GM21786 (cell line): ENCODE results near the gene KLHL7.
"Not testable (repeated sequence)": the region's sequence is repeated elsewhere in the genome, so short reads cannot be mapped to it uniquely, and the experiment has no call there.

ENCODE experiments used
- ATAC-seq: cut with Tn5 transposase; IDR thresholded peaks from one replicate; pipeline ENCODE4 v1.9.1; 2021; ENCODE audit not compliant: unreplicated experiment

The KLHL7 gene

DNA sequence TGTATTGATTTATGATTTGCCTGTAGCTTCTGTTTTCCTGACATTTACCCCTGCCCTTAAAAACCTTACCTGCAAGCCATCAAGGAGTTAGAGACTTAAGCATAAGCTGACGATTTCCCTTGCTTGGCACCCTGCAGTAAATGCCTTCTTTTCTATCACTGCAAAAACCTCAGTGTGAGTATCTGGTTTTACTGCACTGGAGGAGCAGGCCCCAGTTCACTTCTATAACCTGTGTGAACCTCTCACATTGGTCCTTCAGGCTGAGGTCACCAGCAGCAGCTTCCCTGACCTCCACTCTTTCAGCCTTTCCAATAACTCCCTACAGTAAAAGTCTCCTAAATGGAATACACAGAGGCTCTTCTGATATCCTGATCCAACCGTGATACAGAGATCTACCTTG, 106.8 kb downstream of the KLHL7 start:
- ATAC-seq: no peak

DNA sequence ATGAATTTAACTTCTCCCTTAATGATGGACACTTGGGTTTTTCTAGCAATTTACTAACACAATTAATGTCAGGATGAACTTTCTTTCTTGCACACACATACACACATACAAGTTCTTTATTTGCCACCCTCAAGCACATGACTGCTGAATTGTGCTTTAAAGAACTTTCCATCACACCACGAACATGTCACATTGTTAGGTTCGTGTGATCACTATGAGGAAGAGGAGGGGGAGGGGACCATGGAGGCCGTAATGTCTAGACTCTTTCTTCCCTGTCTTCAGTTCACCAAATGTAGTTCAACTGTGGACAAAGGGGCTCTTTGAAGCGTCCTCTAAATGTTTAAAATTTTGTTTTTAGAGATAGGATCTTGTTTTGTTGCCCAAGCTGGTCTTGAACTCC, 107.3 kb downstream of the KLHL7 start:
- ATAC-seq: no peak

DNA sequence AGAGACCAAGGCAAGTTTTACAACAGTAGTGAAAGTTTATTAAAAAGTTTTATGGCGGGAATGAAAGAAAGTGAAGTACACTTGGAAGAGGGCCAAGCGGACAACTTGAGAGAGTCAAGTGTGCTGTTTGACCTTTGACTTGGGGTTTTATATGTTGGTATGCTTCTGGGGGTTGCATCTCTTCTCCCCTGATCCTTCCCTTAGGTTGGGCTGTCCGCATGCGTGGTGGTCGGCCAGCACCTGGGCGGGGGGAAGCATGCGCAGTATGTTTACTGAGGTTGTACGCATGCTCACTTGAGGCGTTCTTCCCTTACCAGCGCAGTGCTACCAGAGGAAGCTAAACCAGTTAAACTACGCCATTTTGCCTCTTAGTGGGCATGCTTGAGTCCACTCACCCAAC, 108.2 kb downstream of the KLHL7 start:
- ATAC-seq: no peak

DNA sequence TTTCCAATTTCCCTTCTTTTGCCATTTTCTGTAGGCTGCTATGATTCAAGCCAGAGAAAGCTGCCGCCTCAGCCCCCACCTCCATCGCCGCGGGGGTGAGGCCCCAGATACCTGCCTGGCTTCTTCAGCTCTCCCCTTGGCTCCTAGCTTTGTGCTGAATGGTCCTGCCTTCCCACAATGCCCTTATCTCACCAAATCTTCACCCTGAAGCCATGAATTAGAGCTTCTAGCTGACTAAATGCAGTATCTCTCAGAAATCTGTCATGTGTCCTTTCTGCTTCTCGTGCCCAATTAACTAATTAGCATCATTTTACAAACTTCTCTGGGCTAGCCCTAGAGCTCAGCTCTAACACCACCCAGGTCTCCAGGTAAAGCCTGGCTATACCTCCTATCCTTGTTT, 108.8 kb downstream of the KLHL7 start:
- ATAC-seq: no peak

DNA sequence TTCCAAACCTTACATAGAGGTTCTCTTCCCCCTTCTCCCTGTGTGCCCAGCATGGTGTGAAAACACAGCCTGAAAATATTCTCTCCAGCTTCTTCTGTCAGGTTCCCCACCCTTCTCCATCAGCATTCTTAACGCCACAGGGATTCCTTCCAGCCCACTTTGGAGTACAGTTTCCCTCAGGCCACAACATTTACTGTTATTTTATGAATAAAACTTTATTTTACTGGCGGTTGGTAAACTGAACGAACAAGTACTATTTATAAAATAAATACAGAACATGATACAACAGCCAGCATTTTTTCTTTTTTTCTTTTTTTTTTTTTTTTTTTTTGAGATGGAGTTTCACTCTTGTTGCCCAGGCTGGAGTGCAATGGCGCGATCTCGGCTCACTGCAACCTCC, 109.4 kb downstream of the KLHL7 start:
- ATAC-seq: no peak

DNA sequence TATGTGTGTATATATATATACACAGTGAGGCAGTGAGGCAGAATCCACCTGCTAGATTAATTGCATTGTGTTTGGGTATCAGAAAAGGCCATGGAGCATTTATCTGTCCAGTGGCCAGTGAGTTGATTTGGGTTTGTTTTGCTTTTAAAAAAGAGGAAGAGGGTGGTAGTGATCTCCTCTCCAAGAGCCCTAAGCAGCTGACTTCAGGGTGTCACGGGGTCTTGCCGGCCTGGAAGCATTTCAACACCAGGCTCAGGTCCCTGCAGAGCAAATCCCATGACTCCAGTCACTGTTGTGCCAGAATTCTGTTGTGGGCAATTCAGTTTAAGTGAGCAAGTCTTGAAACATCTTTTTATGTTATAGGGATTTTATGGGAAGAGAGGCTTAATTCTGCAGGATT, 110.4 kb downstream of the KLHL7 start:
- no peak for ATAC-seq

DNA sequence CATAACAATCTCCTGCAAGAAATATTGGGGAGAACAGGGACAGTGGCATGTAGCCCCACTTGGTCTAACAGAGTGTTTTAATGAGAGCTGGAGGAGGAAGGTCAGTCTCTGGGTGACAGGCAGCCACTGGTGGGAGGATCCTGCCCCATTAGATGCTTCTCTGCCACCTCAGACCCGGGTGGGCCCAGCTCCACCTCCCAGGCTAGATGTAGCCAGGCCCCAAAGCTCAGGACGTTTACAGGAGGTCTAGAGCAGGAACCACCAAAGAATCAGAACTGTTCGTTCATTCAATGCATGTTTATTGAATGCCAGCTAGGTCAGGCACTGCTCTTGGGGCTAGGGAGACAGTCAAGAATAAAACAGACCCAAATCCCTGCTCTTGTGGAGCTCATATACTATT, 112.6 kb downstream of the KLHL7 start:
- no peak for ATAC-seq

DNA sequence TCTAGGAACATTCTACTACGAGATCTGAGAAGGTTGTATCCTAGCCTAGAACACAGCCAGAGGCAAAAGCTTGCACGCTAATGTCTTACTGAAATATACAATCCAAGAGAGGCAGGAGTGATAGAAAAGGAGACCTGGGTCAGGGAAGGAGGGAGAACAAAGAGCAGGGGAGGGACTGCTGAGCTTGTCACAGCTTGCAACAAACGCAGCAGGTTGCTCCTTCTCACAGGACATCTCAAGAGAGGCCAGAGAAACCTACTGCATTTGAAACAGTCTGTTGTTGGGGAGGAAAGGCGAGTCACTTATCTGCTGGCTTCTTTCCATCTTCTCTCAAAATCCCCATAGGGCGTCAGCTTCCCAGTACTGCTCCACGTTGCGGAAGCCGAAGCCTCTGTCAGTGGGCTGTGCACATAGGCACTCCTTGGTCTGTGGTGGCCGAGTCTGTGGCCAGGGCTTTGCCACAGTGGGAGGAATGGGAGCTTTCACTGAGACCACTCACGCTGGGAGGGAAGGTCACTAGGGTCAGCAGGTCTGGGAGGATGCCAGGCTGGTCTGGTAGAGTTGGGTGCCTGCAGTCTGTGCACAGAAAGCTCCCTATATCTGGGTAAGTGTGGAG, 115.2 kb downstream of the KLHL7 start:
- no peak for ATAC-seq

DNA sequence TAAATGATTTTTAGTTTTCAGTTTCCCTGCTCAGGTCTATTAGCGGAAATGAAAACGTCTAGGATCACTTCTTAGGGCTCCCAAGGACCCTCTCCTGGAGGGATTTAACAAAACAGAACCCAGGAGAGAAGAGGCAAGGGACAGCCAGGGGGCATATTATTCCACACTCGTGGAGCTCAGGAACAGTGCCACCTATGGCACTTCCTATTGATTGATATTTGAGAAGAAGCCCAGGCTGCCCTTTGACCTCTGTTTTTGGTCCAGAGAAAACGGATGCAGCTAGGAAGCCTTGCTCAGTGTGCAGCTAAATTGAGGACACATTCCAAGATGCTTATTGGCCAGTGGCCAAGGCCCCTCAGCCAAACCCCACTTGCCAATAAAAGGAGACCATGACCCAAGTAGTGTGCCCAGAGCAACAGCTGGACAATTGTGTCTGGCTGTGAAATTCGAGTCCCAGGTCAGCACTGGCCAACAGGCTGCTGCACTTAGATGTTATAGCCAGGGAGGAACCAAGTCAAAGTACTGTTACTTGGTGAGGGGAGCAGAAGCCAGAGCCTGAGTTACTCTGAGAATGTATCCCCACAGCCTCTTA, 117.0 kb downstream of the KLHL7 start:
- ATAC-seq: no peak

DNA sequence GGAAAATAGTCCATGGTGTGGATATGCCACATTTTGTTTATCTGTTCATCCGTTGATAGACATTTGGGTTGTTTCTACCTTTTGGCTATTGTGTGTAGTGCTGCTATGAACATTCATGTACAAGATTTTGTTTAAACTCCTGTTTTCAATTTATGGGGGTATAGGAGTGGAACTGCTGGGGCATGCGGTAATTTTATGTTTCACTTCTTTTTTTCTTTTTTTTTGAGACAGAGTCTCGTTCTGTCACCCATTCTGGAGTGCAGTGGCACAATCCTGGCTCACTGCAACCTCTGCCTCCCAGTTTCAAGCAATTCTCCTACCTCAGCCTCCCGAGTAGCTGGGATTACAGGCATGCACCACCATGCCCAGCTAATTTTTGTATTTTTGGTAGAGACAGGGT, 118.8 kb downstream of the KLHL7 start:
- ATAC-seq: not testable (repeated sequence)

DNA sequence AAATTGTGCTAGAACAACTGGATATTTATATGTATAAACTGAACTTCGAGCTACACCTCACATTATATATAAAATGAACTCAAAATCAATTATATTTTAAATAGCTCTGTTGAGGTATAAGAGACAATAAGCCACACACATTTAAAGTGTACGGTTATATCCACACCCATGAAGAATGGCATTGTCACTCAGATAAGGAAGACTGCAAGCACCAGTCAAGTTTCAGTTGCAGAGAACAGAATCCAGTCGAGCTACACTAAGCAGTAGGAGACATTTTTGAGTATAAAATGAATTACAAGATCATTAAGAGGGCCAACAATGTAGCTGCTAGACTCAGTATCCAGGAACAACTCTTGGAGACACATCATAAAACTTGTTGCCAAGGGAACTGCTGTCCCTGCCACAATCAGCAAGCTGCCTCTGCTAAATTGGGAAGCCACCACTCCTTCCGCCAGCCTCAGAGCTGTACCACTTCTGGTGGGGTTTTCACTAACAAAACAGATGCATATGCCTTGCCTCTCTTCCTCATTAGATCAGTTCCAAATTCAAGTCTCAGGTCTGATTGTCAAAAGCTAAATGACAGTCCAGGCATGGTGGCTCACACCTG, 121.4 kb downstream of the KLHL7 start:
- ATAC-seq: no peak
